A549 (cell line): ENCODE results near the gene TFRC.

Source experiments
- BHLHE40 ChIP-seq: IDR thresholded peaks from 2 replicates; pipeline ENCODE4 v1.6.1; 2012; ENCODE audit warnings: low read depth, low read length, inconsistent platforms
- CHD2 ChIP-seq: fragments of 150-350 bp; IDR thresholded peaks from 2 replicates; pipeline ENCODE4 v1.6.1; 2014; ENCODE audit warnings: low read length; ENCODE audit not compliant: partially characterized antibody
- HOXA7 ChIP-seq: fragments of 250-450 bp; sonication (Bioruptor Pico); IDR thresholded peaks from 2 replicates; pipeline ENCODE4 v1.5.0; 2020; ENCODE audit warnings: mild to moderate bottlenecking, moderate library complexity
- TF ChIP-seq, protein P1 (sequence below): fragments of >200 bp; sonication (Bioruptor Twin); formaldehyde crosslinking; IDR thresholded peaks from 3 replicates; pipeline ENCODE4 v1.5.1; 2016
- TF ChIP-seq, protein P2 (sequence below): fragments of 200-600 bp; sonication (generic); IDR thresholded peaks from 2 replicates; pipeline ENCODE4 v1.6.1; 2016; ENCODE audit warnings: antibody characterized with exemption, mild to moderate bottlenecking, moderate library complexity

GRCh38 chr3:196124608-196125007, 42.7 kb upstream of the TFRC start:
- TF ChIP-seq, protein P1, sequence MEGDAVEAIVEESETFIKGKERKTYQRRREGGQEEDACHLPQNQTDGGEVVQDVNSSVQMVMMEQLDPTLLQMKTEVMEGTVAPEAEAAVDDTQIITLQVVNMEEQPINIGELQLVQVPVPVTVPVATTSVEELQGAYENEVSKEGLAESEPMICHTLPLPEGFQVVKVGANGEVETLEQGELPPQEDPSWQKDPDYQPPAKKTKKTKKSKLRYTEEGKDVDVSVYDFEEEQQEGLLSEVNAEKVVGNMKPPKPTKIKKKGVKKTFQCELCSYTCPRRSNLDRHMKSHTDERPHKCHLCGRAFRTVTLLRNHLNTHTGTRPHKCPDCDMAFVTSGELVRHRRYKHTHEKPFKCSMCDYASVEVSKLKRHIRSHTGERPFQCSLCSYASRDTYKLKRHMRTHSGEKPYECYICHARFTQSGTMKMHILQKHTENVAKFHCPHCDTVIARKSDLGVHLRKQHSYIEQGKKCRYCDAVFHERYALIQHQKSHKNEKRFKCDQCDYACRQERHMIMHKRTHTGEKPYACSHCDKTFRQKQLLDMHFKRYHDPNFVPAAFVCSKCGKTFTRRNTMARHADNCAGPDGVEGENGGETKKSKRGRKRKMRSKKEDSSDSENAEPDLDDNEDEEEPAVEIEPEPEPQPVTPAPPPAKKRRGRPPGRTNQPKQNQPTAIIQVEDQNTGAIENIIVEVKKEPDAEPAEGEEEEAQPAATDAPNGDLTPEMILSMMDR = no peak
- no peak for TF ChIP-seq HOXA7 (CRISPR knock-in tag)
- no peak for TF ChIP-seq BHLHE40
- TF ChIP-seq CHD2 = no peak
- TF ChIP-seq, protein P2, sequence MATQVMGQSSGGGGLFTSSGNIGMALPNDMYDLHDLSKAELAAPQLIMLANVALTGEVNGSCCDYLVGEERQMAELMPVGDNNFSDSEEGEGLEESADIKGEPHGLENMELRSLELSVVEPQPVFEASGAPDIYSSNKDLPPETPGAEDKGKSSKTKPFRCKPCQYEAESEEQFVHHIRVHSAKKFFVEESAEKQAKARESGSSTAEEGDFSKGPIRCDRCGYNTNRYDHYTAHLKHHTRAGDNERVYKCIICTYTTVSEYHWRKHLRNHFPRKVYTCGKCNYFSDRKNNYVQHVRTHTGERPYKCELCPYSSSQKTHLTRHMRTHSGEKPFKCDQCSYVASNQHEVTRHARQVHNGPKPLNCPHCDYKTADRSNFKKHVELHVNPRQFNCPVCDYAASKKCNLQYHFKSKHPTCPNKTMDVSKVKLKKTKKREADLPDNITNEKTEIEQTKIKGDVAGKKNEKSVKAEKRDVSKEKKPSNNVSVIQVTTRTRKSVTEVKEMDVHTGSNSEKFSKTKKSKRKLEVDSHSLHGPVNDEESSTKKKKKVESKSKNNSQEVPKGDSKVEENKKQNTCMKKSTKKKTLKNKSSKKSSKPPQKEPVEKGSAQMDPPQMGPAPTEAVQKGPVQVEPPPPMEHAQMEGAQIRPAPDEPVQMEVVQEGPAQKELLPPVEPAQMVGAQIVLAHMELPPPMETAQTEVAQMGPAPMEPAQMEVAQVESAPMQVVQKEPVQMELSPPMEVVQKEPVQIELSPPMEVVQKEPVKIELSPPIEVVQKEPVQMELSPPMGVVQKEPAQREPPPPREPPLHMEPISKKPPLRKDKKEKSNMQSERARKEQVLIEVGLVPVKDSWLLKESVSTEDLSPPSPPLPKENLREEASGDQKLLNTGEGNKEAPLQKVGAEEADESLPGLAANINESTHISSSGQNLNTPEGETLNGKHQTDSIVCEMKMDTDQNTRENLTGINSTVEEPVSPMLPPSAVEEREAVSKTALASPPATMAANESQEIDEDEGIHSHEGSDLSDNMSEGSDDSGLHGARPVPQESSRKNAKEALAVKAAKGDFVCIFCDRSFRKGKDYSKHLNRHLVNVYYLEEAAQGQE = no peak
